Measurements from ENCODE around the gene DDIAS.

Gene DDIAS

DNA sequence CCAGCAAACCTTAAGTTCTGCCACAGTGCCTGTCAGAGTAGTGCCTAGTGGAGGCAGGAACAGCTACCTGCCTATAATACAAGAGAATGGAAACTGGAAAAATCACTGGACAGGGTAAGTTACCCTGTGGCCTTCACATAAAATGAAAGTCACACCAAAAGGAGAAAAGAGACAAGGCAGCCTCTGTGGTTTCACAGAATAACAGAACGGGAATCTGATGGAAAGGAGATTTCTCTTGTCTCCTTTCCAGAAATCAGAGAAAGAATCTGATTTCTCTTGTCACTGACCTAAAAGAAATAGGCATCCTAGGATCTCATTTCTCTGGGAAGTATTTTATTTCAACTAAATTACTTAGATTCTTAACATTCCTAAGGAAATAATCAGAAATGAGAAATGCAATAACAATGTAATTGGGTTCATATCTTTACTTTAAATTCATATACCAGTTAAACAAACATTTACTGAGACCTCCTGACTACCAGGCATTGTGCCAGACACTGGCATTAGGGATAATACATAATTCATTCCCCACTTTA lies 42.9 kb upstream of the DDIAS start:
- no peak for DNase-seq (ENCODE audit: low spot score)
- Histone ChIP-seq H3K4me3 (no peak overlapping the region), H3K27ac (peak overlapping the region in 1 of 2 donors; percentile 56)
- TF ChIP-seq, protein P1, sequence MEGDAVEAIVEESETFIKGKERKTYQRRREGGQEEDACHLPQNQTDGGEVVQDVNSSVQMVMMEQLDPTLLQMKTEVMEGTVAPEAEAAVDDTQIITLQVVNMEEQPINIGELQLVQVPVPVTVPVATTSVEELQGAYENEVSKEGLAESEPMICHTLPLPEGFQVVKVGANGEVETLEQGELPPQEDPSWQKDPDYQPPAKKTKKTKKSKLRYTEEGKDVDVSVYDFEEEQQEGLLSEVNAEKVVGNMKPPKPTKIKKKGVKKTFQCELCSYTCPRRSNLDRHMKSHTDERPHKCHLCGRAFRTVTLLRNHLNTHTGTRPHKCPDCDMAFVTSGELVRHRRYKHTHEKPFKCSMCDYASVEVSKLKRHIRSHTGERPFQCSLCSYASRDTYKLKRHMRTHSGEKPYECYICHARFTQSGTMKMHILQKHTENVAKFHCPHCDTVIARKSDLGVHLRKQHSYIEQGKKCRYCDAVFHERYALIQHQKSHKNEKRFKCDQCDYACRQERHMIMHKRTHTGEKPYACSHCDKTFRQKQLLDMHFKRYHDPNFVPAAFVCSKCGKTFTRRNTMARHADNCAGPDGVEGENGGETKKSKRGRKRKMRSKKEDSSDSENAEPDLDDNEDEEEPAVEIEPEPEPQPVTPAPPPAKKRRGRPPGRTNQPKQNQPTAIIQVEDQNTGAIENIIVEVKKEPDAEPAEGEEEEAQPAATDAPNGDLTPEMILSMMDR (IDR thresholded peaks at IDR 0.05), result no peak

- DNase-seq (ENCODE audit: low spot score), result no peak
- Histone ChIP-seq H3K4me3 (no peak overlapping the region), H3K27ac (no peak overlapping the region)
- TF ChIP-seq, protein P1 (IDR thresholded peaks at IDR 0.05), result no peak
These were observed 41.8 kb upstream of the DDIAS start for GRCh38 chr11:82859750-82860149.

DNA sequence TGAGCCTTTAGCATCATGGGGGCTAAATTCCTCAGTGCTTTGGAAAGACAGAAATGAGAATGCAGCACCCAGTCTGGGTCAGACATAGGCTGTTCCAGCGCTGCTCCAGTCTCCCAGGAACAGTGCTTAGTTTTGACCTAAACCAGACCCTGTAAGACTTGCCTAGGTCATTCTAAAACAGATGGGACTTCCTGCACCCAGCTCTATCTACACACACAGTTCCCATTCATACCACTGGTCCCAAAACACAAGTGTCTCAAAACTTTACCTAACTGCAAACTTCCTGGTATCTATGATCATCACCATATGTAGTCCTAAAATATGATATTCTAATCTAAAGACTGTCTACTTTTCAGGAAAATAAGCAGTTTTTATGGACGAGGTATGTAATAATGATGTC lies 39.2 kb upstream of the DDIAS start:
- Histone ChIP-seq H3K27ac (no peak overlapping the region), H3K4me3 (no peak overlapping the region)
- TF ChIP-seq, protein P1 (IDR thresholded peaks at IDR 0.05), result no peak
- no peak for DNase-seq (ENCODE audit: low spot score)

DNA sequence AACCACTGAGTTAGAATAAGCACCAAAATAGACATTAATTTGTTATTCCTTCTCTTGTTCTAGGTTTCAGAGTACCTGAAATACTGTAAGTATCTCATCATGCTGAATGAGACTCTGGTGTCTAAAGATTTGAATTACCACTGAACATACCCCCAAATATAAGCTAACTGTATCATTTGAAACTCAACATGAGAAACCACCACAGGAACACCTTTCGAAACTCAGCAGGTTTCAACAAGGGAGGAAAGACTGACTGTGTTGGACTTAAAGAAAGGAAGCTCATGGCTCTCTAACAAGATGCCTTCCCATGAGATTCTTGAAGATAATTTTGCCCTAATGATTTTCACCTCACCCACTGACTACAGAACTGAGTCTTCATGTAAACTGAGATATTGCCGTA lies 38.3 kb upstream of the DDIAS start:
- TF ChIP-seq, protein P1 (IDR thresholded peaks at IDR 0.05), result no peak
- DNase-seq (ENCODE audit: low spot score), result no peak
- H3K27ac ChIP-seq, result no peak overlapping the region
- H3K4me3 ChIP-seq, result no peak overlapping the region

DNA sequence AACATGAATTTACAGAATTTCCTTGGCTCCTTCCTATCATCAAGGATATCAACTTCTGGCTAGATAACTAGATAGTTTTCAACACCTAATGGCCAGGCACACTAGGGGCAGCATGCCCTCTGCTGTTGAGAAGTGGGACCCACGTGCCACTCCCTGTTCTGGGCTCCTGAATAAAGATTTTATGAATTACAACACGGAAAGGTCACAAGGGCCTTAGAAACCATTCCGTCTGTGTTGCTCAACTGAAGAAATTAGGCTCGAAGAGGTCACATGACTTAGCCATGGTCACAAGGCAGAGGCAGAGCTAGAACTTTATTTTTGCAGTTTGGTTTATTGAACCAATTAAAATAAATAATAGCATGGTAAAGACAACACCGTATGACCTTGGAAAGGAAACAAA lies 37.3 kb upstream of the DDIAS start:
- Histone ChIP-seq H3K27ac (no peak overlapping the region), H3K4me3 (no peak overlapping the region)
- TF ChIP-seq, protein P1 (IDR thresholded peaks at IDR 0.05), result peak; percentile 32
- no peak for DNase-seq (ENCODE audit: low spot score)

- DNase-seq (ENCODE audit: low spot score), result no peak
- TF ChIP-seq, protein P1 (IDR thresholded peaks at IDR 0.05), result no peak
- H3K4me3 ChIP-seq, result no peak overlapping the region
These were observed 35.7 kb upstream of the DDIAS start for GRCh38 chr11:82865841-82866240.

DNA sequence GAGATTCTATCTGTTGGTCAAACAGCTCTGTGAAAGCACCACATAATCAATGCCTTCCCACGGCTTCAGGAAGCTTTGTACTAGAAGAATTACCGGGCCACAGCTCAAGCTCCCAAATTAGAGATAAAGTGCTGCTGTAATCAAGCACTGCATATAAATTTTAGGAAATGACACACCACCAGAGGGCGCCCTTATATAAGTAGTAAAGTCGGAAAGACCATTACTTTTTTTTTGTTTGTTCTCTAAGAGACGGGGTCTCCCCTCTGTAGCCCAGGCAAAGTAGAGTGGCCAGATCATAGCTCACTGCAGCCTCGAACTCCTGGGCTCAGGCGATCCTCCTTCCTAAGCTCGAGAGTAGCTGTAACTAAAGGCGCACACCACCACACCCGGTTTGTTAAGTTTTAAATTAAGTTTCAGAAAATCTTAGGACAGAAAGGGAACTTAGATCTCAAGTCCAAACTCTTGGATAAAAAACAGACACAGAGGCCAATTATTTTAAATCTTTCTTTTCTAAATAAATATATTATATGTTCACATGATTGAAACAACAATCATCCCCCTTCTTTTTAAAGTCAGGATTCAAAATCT lies 33.9 kb upstream of the DDIAS start:
- no peak overlapping the region for H3K27ac ChIP-seq
- no peak for DNase-seq (ENCODE audit: low spot score)

More at GRCh38 chr11:82865841-82866240, 35.7 kb upstream of the DDIAS start:
- no peak overlapping the region for H3K27ac ChIP-seq

More for the DNA sequence above, 33.9 kb upstream of the DDIAS start:
- peak overlapping the region; percentile 48 for H3K4me3 ChIP-seq
- TF ChIP-seq, protein P1 (IDR thresholded peaks at IDR 0.05), result peak; percentile 69

Data from coronary artery (tissue), 2 donors.